ENCODE results near the gene RPL12. TPM values are rescaled to one million over a fixed set of nuclear protein-coding genes. Genes with fewer than 3 reads are reported as not detected.
A peak's percentile ranks its signal among the peaks of the same experiment; 100 is the strongest.

Gene RPL12
- total RNA-seq, 2 experiments from 2014 or later: 2,222 to 2,735 TPM

DNA sequence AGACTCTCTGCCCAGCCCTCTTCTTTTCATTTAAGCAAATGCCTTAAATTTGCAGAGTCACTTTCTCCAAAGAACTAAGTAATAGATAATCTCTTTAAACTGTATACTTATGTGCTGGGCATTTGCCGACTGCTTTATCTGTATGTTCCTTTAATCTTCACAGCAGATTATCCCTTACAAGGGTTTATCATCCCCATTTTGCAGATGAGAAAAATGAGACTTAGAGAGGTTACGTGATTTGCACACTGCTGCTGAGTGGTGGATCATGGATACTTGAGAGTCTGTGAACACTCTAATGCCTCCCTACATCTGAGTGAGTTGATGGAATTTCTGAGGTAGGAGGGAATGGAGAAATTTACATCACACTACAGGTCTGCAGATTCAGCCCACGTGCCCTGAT lies 22.9 kb downstream of the RPL12 start:
- Mint-ChIP-seq H3K36me3 (ENCODE audit: low read depth) (peaks cover 47% of the 10 kb centered on the region), H3K4me3 (no peak overlapping the region), H3K4me1 (peaks cover 46% of the 10 kb centered on the region), H3K27ac (no peak overlapping the region), H3K9me3 (ENCODE audit: low read depth) (no peaks in the 10 kb centered on the region), H3K27me3 (no peaks in the 10 kb centered on the region)
- CTCF ChIA-PET: interaction anchor here (0.6 kb wide), 1 partner anchor 39 kb away, joined by 3 read pairs; no protein-coding TSS in a partner anchor
- intact Hi-C loops (cut with DNase I, micrococcal nuclease): loop anchor here (5.0 to 10.0 kb wide), 4 partner anchors 204 to 1904 kb away; partner anchors contain the start of gene CDK9 (in 1 of the 2)
- DNase-seq (no peak), ATAC-seq (no peak)
- POLR2A ChIA-PET: interaction anchor here (0.7 kb wide), 1 partner anchor 16 kb away, joined by 3 read pairs; no protein-coding TSS in a partner anchor

DNA sequence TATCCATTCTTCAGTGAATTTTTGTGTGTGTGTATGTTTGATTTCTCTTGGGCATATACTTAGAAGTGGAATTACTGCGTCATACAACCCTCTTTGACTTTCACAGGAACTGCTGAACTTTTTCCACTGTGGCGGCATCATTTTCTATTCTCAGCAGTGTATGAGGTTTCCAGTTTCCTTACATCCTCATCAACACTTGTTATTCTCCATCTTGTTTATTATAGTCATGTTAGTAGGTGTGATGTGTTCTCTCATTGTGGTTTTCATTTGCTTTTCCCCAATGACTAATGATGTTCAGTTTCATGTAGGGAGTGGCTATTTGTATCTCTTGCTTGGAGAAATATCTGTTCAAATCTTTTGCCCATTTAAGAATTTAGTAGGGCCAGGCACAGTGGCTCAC lies 24.4 kb downstream of the RPL12 start:
- peaks cover 40% of the 10 kb centered on the region for H3K36me3 Mint-ChIP-seq (ENCODE audit: low read depth)
- POLR2A ChIA-PET: no interaction called here

DNA sequence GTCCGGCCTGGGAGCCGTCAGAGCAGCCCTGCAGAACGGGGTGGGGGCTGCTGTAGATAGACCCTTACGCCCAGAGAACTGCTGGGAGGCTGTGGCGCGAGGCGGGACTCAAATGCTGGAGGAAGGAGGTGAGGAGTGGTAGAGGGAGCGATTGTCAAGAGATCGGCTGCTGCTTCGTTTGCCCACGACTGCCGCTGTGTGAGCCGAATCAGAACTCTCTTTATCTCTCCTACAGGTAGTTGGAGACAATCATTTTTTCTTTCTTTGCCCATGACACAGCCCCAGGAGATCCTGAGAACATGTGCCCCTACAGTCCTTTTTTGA lies 26.6 kb downstream of the RPL12 start:
- POLR2A ChIA-PET: interaction anchor here (1.0 to 2.7 kb wide), 3 partner anchors 20 to 200 kb away, joined by 4 to 21 read pairs (median 5); partner anchors contain the start of genes LRSAM1 and RPL12
- Mint-ChIP-seq H3K27me3 (no peaks in the 10 kb centered on the region), H3K4me1 (peaks cover 50% of the 10 kb centered on the region), H3K9me3 (ENCODE audit: low read depth) (no peaks in the 10 kb centered on the region), H3K27ac (peak overlapping the region; percentile 89), H3K4me3 (peak overlapping the region; percentile 99), H3K36me3 (ENCODE audit: low read depth) (peaks cover 24% of the 10 kb centered on the region)
- peak; percentile 69 for DNase-seq
- intact Hi-C loops (cut with DNase I, micrococcal nuclease): loop anchor here (1.0 to 10.0 kb wide), 14 partner anchors 27 to 1900 kb away; partner anchors contain the start of genes LRSAM1 (in 2 of the 2), RPL12 (in 2 of the 2), PTRH1 (in 1 of the 2) and TOR2A (in 1 of the 2)
- peak; percentile 32 for ATAC-seq
- CTCF ChIA-PET: interaction anchor here (0.7 to 2.0 kb wide), 4 partner anchors 26 to 37 kb away, joined by 3 to 7 read pairs (median 4); partner anchors contain the start of genes LRSAM1, RPL12 and SLC2A8

More for the DNA sequence above, 24.4 kb downstream of the RPL12 start:
- ATAC-seq (peak; percentile 71), DNase-seq (peak; percentile 77)
- intact Hi-C loops (cut with DNase I, micrococcal nuclease): loop anchor here (1.0 to 10.0 kb wide), 8 partner anchors 38 to 1902 kb away; partner anchors contain the start of genes CDK9 (in 1 of the 2) and STXBP1 (in 1 of the 2)
- Mint-ChIP-seq H3K4me1 (peaks cover 55% of the 10 kb centered on the region), H3K27ac (peak overlapping the region; percentile 89), H3K9me3 (ENCODE audit: low read depth) (no peaks in the 10 kb centered on the region), H3K4me3 (peak overlapping the region; percentile 99), H3K27me3 (no peaks in the 10 kb centered on the region)
- CTCF ChIA-PET: interaction anchor here (0.7 kb wide), 1 partner anchor 89 kb away, joined by 3 read pairs; no protein-coding TSS in a partner anchor

DNA sequence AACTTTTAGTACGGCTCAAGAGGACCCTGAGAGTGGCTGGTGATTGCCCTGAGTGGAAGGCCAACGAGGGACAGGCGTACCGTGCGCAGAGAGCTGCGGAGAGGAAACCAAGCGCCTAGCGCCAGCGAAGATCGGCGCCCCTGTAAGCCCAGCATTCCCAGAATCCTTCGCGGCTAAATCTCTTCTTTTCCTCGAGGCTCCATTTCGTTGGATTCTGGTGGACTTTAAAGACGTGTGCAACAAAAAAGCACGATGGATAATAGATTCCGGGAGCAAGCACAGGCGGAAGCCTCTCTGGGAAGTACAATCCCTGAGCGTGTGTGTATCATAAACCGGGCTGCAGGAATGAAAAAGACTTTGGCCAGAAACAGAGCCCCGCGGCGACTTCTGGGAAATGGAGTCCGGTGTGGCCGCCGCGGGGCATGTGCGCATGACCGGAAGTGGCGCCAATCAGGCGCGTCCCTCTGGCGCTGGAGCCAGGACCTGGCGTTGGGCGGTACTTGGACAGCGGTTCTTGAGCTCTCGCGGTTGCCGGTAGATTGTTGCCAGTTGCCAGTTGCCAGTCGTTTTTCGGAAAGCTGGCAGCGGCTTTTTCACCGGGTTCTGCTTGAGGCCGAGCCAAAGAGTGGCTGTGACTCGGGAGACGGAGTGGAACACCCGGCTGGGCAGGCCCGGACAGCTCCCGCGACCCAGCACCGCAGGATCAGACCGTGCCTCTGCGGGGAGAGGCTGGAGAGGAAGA lies 27.1 kb downstream of the RPL12 start, which contains the start of gene ZNF79:
ZNF79 (plus strand) TSS at position 449 of the 742 bp plus-strand sequence. CDS start 406 bp downstream, outside the sequence.
- ATAC-seq (peak; percentile 81), DNase-seq (peak; percentile 96)
- intact Hi-C loops (cut with DNase I, micrococcal nuclease): loop anchor here (1.0 to 10.0 kb wide), 14 partner anchors 27 to 1899 kb away; partner anchors contain the start of genes LRSAM1 (in 2 of the 2), RPL12 (in 2 of the 2), PTRH1 (in 1 of the 2) and TOR2A (in 1 of the 2)
- CTCF ChIA-PET: interaction anchor here (0.7 to 2.0 kb wide), 6 partner anchors 22 to 36 kb away, joined by 3 to 7 read pairs (median 4); partner anchors contain the start of genes LRSAM1, RPL12 and SLC2A8
- Mint-ChIP-seq H3K27ac (peak within 1 kb of the TSS; percentile 89), H3K27me3 (no peaks in the 10 kb centered on the region), H3K4me1 (peaks cover 49% of the 10 kb centered on the region), H3K4me3 (peak within 1 kb of the TSS; percentile 99), H3K9me3 (ENCODE audit: low read depth) (no peaks in the 10 kb centered on the region), H3K36me3 (ENCODE audit: low read depth) (peaks cover 24% of the 10 kb centered on the region)
- POLR2A ChIA-PET: interaction anchor here (0.7 to 2.7 kb wide), 4 partner anchors 21 to 414 kb away, joined by 3 to 21 read pairs (median 4); partner anchors contain the start of genes LRSAM1 and RPL12

DNA sequence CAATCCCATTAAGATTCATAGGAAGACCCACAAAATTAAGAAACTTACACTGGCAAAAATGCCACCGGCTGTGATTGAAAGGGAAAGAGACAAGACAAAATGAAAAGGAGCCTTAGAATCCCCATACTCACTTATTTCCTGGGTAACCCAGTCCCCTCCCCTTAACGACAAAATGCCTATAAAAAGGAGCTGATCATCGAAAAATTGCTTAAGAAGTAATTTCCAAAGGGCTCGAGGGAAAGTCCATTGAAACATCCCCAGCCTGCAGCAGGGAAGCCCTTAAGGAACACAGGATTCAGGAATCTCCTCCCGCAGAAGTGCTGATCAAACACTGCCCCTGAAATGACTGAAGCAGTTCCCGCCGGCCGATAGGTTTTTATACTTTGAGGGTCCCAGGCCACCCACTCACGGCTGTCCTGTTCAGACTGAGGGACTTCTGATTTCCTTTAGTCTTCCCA lies 27.7 kb downstream of the RPL12 start:
- peak overlapping the region; percentile 89 for H3K27ac Mint-ChIP-seq
- POLR2A ChIA-PET: interaction anchor here (0.6 to 2.7 kb wide), 3 partner anchors 27 to 512 kb away, joined by 3 to 21 read pairs (median 4); partner anchors contain the start of genes LRSAM1 and RPL12

DNA sequence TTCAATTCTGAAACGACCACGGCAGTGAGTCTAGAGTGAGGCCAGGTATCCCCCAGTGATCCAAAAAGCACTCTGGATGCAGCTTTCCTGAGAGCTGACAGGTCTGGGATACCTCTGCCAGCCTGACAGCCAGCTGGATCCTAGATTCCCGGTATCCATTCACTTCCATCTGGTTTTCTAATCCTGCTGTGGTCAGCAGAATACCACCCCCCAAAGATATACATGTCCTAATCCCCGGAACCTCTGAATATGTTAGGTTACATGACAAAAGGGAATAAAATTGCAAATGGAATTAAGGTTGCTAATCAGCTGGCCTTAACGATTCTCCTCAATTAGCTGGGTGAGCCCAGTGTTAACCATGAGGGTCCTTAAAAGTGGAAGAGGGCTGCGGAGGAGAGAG lies 28.4 kb downstream of the RPL12 start:
- no peaks in the 10 kb centered on the region for H3K9me3 Mint-ChIP-seq (ENCODE audit: low read depth)
- H3K27ac Mint-ChIP-seq: no peak overlapping the region
- intact Hi-C loops (cut with DNase I, micrococcal nuclease): loop anchor here (5.0 to 10.0 kb wide), 3 partner anchors 110 to 1898 kb away; no protein-coding TSS in a partner anchor
- DNase-seq: no peak
- ChIA-PET POLR2A (interaction anchor here (0.6 to 2.7 kb wide), 2 partner anchors 28 to 513 kb away, joined by 4 to 21 read pairs; partner anchors contain the start of genes LRSAM1 and RPL12), CTCF (interaction anchor here (0.6 to 2.0 kb wide), 4 partner anchors 26 to 339 kb away, joined by 3 to 5 read pairs (median 4); partner anchors contain the start of gene SLC2A8)
- H3K36me3 Mint-ChIP-seq (ENCODE audit: low read depth): peaks cover 12% of the 10 kb centered on the region
- peaks cover 36% of the 10 kb centered on the region for H3K4me1 Mint-ChIP-seq
- ATAC-seq: no peak
- peak overlapping the region; percentile 99 for H3K4me3 Mint-ChIP-seq
- no peaks in the 10 kb centered on the region for H3K27me3 Mint-ChIP-seq

More for the DNA sequence above, 27.7 kb downstream of the RPL12 start:
- ATAC-seq: no peak
- Mint-ChIP-seq H3K4me3 (peak overlapping the region; percentile 99), H3K27me3 (no peaks in the 10 kb centered on the region), H3K36me3 (ENCODE audit: low read depth) (peaks cover 19% of the 10 kb centered on the region), H3K9me3 (ENCODE audit: low read depth) (no peaks in the 10 kb centered on the region), H3K4me1 (peaks cover 43% of the 10 kb centered on the region)
- intact Hi-C loops (cut with DNase I, micrococcal nuclease): loop anchor here (5.0 to 10.0 kb wide), 3 partner anchors 111 to 1899 kb away; no protein-coding TSS in a partner anchor
- no peak for DNase-seq
- CTCF ChIA-PET: interaction anchor here (0.6 to 2.0 kb wide), 7 partner anchors 22 to 340 kb away, joined by 3 to 7 read pairs (median 4); partner anchors contain the start of genes LRSAM1, RPL12 and SLC2A8

DNA sequence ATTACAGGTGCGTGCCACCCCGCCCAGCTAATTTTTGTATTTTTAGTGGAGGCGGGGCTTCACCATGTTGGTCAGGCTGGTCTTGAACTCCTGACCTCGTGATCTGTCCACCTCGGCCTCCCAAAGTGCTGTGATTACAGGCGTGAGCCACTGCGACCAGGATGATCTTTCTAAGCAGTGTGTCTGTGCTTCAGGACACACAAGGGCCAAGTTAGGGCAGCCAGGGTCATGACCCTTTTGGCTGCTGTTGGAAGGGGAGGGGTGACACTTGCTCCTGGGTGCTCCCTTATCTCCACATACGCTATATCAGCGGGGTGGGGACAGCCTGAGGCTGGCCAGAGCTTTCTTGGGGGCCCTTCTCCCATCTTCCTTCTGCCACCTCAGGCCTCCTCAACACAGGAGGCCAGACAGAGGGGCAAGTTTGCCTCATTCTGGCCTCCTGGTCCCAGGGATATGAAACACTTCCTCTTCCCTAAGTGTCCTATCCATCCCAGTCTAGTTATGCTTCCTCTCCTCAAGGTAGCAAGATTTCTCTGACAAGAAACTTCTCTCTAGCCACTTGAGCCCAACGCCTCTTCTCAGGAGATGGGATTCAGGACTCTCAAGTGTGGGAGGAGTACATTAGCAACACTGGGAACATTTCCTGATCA lies 28.9 kb downstream of the RPL12 start:
- DNase-seq: no peak
- POLR2A ChIA-PET: no interaction called here
- peak overlapping the region; percentile 99 for H3K4me3 Mint-ChIP-seq
- H3K27me3 Mint-ChIP-seq: no peaks in the 10 kb centered on the region
- ATAC-seq: no peak
- H3K4me1 Mint-ChIP-seq: peaks cover 32% of the 10 kb centered on the region
- intact Hi-C loops (cut with DNase I, micrococcal nuclease): loop anchor here (5.0 to 10.0 kb wide), 3 partner anchors 110 to 1897 kb away; no protein-coding TSS in a partner anchor
- no peak overlapping the region for H3K27ac Mint-ChIP-seq
- no peaks in the 10 kb centered on the region for H3K9me3 Mint-ChIP-seq (ENCODE audit: low read depth)
- CTCF ChIA-PET: no interaction called here
- peaks cover 10% of the 10 kb centered on the region for H3K36me3 Mint-ChIP-seq (ENCODE audit: low read depth)

DNA sequence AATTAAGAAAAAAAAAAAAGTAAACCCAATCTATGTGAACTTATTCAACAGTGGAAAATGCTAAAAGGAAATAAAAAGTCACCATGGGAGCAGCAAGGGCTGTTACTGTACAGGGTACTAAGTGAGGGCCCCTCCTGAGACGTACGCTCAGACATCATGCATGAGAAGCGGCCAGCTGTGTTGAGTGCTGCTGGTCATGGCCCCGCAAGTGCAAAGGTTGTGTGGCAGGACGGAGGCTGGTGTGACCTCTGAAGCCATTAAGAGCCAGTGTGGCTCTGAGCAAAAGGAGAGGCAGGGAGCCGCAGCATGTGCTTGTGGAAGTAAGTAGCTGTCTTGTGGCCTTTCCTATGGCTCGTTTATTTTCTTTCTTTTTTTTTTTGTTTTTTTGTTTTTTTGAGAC lies 30.1 kb downstream of the RPL12 start:
- Mint-ChIP-seq H3K4me1 (peaks cover 22% of the 10 kb centered on the region), H3K36me3 (ENCODE audit: low read depth) (peaks cover 3% of the 10 kb centered on the region), H3K4me3 (no peak overlapping the region), H3K27ac (no peak overlapping the region), H3K9me3 (ENCODE audit: low read depth) (no peaks in the 10 kb centered on the region), H3K27me3 (peaks cover 4% of the 10 kb centered on the region)
- ChIA-PET POLR2A (interaction anchor here (0.7 to 1.0 kb wide), 3 partner anchors 15 to 33 kb away, joined by 3 to 4 read pairs (median 3); no protein-coding TSS in a partner anchor), CTCF (interaction anchor here (1.1 kb wide), 1 partner anchor 481 kb away, joined by 3 read pairs; no protein-coding TSS in a partner anchor)
- ATAC-seq: no peak
- DNase-seq: no peak
- intact Hi-C loops (cut with DNase I, micrococcal nuclease): loop anchor here (5.0 to 10.0 kb wide), 3 partner anchors 109 to 1896 kb away; no protein-coding TSS in a partner anchor

DNA sequence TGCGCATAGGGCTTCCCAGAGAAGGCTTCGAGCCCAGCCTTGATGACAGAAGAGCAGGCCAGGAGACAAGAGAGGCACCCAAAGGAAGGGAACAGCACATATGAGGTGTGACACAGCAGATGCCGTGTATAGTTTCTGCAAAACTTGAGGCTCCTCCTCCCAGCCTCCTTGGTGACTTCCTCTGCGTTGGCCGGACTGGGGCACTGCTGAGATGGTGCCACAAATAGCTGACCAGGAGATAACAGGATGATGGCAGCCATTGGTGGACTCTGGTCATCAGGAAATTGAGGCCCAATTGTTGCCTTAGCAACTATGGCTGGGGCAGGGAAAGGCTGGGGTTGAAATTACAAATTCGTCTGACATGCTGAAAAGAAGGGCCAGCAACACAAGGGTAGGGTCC lies 31.9 kb downstream of the RPL12 start:
- ATAC-seq: no peak
- intact Hi-C loops (cut with DNase I, micrococcal nuclease): no loop called here
- CTCF ChIA-PET: interaction anchor here (0.7 to 0.8 kb wide), 2 partner anchors 55 to 365 kb away, joined by 3 to 4 read pairs; no protein-coding TSS in a partner anchor

DNA sequence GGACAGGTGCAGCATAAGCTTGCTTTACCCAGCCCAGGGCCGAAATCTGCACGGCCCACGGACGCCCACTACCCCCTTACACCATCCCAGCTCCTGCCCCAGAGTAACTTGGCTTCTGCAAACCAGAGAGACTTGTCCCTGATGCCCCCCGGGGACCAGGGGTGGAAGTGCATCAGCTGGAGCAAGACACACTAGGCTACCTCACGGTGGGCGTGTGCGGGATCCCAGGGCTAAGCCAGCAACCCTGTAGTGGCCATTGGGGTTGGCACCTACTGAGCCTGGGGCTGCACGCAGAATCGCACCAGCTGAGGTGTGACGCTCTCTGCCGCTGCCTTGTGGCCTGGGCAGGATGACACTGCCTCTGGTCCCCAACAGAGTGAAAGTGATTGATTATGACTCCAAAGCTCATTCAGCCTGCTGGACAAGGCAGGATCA lies 33.2 kb downstream of the RPL12 start:
- intact Hi-C loops (cut with DNase I, micrococcal nuclease): no loop called here
- no peak overlapping the region for H3K27ac Mint-ChIP-seq

More for the DNA sequence above, 31.9 kb downstream of the RPL12 start:
- Mint-ChIP-seq H3K4me1 (peaks cover 10% of the 10 kb centered on the region), H3K4me3 (no peak overlapping the region), H3K27ac (no peak overlapping the region), H3K36me3 (ENCODE audit: low read depth) (peaks cover 2% of the 10 kb centered on the region), H3K9me3 (ENCODE audit: low read depth) (no peaks in the 10 kb centered on the region), H3K27me3 (peaks cover 18% of the 10 kb centered on the region)
- POLR2A ChIA-PET: no interaction called here
- no peak for DNase-seq

More for the DNA sequence above, 33.2 kb downstream of the RPL12 start:
- H3K4me3 Mint-ChIP-seq: no peak overlapping the region
- DNase-seq (peak; percentile 69), ATAC-seq (peak; percentile 85)
- no peaks in the 10 kb centered on the region for H3K9me3 Mint-ChIP-seq (ENCODE audit: low read depth)
- H3K36me3 Mint-ChIP-seq (ENCODE audit: low read depth): no peaks in the 10 kb centered on the region
- peaks cover 26% of the 10 kb centered on the region for H3K27me3 Mint-ChIP-seq
- POLR2A ChIA-PET: no interaction called here
- CTCF ChIA-PET: interaction anchor here (0.6 to 1.1 kb wide), 6 partner anchors 9 to 203 kb away, joined by 3 to 4 read pairs (median 3); no protein-coding TSS in a partner anchor
- peaks cover 5% of the 10 kb centered on the region for H3K4me1 Mint-ChIP-seq
